Measurements from ENCODE around the gene SGPP1. TPM values are rescaled to one million over a fixed set of nuclear protein-coding genes. Genes with fewer than 3 reads are reported as not detected.
"Not testable (repeated sequence)": the region's sequence is repeated elsewhere in the genome, so short reads cannot be mapped to it uniquely, and the experiment has no call there.

Gene SGPP1
- 51.8 and 63.4 TPM in 2 replicates for total RNA-seq

GRCh38 chr14:63727736-63728728, at the start of gene SGPP1:
TSS of gene SGPP1 (minus strand) at chr14:63728065. CDS start at chr14:63727944, 121 bp downstream.
- DNase-seq (ENCODE audit: low read depth): peak; percentile 93

DNA sequence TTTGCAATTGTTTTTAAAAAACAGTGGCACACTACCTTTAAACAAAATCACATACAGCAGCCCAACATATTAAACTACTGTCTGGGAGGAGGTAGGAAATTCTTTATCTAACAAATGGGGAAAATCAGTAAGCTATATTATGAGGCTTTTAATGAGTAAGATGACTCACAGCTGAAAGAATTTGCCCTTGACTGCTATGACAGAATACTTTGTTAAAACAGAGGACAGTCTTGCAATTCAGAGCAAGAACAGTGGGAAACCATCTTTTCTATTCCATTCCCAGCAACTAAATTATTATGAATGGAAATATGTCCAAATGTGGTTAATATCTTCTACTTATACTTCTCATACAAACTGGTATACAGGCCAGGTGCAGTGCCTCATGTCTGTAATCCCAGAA, 49.2 kb upstream of the SGPP1 start:
- peak; percentile 91 for DNase-seq (ENCODE audit: low read depth)

- no peak for DNase-seq (ENCODE audit: low read depth)
These were observed 45.6 kb upstream of the SGPP1 start for GRCh38 chr14:63773504-63773903.

- peak; percentile 64 for DNase-seq (ENCODE audit: low read depth)
These were observed 42.4 kb upstream of the SGPP1 start for GRCh38 chr14:63770187-63770807.

DNA sequence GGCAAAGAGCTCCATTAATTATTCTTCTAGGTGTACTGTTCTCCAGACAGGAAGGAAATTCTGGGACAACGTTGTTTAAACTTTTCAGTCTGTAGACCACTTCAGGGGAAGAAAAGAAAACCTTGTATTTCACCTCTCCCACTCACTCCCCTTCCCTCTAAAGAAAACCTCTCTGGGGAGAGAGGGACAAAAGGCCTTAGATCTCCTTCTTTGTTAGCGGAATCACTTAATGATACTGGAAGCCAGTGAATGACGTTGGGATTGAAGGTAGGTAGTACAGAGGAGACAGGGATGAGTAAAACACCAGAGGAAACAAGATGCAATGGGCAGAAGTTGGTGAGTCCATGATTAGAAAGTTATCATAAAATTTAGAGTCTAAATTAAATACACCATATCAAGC, 38.7 kb upstream of the SGPP1 start:
- no peak for DNase-seq (ENCODE audit: low read depth)

- DNase-seq (ENCODE audit: low read depth): no peak
These were observed 36.8 kb upstream of the SGPP1 start for GRCh38 chr14:63764620-63765139.

DNA sequence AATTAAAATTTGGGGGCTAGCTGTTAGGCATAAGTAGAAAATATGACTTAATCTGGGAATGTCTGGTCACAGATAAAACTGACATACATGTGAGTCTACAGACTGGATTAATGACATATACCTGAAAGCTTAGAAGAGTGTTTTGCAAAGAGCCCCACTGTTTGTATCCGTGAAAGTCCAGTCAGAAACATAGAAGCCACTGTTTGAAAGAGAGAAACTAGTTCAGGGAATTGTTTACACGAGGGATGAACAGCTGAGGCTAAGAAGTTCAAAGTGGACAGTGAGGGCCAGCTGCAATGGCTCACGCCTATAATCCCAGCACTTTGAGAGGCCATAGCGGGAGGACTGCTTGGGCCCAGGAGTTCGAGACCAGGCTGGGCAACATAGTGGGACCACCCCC, 36.2 kb upstream of the SGPP1 start:
- DNase-seq (ENCODE audit: low read depth): no peak

DNA sequence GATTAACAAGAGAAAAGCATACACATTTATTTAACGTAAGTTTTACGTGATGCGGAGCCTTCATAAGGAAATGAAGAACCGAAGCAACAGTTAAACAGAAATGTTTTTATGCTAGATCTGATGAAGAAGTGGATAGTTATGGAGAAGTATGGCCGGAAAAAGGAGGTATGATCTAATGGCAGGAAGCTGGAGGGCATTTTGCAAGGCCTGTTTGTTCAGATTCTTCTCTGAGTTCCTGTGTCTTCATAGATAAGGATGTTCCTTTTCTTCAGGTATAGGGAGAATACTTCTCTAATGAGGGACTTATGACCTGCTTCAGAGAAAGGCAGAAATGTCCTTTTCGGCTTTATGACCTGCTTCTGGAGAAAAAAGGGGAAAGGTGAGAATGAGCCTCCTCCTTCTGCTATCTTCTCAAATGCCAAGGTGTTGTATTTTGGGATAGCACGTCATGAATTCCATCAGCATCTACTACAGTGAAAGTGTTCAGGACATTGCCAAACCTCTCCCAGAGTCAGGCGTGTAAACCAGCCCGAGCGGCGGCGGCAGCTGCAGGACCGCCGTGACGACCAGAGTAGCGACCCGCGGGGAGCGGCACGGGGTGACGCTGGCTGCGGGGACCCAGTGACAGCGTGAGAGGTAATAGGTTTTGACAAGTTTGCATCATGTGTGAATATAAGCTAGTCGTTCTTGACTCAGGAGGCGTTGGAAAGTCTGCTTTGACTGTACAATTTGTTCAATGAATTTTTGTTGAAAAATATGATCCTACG, 33.7 kb upstream of the SGPP1 start:
- DNase-seq (ENCODE audit: low read depth): no peak

DNA sequence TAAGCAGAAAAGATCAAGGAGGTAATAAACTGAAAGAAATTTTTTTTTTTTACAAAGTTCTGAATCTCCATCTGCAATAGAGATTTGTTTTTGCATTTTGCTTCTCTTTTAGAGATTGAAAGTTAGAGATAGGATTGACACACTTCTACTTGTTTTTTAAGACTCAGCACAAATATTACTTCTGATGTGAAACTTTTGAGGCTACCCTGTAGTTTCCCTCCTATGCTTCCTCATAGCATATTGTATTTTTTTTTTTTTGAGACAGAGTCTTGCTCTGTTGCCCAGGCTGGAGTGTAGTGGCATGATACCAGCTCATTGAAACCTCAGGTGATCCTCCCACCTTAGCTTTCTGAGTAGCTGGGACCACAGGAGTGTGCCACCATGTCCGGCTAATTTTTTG, 32.1 kb upstream of the SGPP1 start:
- no peak for DNase-seq (ENCODE audit: low read depth)

DNA sequence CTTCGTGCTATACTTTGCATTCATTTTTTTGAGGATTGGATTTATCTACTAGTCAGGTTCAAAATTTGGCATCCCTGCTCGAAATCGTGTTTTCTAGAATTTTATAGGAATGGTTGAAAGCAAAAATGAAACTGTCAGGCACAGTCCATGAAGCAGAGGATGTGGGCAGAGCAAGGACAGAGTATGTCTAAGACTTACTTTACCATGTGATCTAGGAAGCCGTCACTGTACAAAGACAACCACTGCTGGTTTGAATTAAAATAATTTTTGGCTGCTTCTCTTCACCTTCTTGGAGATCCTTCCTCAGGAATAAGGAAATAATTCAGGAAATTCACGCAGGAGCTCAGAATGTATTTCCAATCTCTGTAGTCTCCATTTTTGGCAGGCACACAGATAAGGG, 31.6 kb upstream of the SGPP1 start:
- no peak for DNase-seq (ENCODE audit: low read depth)

DNA sequence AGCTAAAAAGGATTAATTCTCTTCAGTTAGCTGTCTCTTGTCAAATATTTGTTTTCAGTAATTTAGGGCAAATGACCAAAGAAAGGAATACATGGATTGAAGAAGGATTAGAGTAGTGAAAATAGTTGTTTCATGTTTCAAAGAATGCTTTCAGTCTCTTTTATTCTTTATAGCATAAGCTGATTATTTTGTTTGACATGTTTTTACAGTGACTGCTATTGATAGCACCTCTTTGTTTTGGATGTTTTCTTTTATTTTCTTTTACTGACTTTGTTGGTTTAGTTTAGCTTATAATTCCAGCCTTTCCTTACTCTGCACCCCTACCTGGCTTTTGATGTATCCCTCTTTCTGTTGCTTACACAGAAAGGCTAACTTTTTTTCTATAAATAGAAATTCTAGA, 29.3 kb upstream of the SGPP1 start:
- no peak for DNase-seq (ENCODE audit: low read depth)

- DNase-seq (ENCODE audit: low read depth): peak; percentile 80
These were observed 24.7 kb upstream of the SGPP1 start for GRCh38 chr14:63752449-63753169.

DNA sequence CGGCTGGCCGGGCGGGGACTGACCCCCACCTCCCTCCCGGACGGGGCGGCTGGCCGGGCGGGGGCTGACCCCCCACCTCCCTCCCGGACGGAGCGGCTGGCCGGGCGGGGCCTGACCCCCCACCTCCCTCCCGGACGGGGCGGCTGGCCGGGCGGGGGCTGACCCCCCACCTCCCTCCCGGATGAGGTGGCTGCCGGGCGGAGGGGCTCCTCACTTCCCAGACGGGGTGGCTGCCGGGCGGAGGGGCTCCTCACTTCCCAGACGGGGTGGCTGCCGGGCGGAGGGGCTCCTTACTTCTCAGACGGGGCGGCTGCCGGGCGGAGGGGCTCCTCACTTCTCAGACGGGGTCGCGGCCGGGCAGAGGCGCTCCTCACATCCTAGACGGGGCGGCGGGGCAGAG, 23.2 kb upstream of the SGPP1 start:
- not testable (repeated sequence) for DNase-seq (ENCODE audit: low read depth)

DNA sequence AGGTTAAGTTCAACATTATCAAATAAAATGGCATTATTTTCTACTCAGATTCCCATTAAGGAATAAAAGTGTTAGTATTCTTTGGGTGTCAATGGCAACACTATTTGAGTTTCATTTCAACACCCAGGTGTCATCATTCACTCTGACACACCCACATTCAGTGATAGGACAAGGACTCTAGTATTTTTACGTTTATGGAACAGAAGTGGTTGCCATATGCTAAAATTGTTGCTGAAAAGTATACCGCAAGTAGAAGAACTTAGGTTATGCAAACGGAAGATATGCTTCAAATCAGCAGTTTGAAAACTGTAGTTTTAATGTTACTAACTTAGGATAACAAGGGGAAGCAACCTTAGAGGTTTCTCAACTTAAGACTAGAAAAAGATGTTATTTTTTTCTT, 20.0 kb upstream of the SGPP1 start:
- DNase-seq (ENCODE audit: low read depth): no peak

DNA sequence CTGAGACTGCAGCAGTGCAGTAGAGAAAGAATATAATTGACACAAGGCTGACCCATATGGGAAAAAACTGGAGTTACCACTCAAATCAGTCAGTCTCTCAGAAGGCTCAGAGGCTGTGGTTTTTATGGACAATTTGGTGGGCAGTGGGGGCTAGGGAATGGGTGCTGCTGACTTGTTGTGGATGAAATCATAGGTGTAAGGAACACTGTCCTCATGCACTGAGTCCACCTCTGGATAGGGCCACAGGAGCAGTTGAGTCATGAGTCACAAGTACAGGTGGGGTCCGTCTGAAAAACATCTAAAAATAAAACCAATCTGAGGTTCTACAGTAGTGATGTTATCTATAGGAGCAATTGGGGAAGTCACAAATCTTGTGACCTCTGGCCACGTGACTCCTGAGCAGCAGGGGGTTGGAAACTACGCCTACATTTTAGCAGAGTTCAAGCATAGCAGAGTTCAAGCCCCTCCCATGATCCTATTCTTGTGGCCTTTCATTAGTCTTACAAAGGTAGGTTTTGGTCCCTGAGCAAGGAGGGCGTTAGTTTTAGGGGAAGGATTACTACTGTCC, 18.1 kb upstream of the SGPP1 start:
- DNase-seq (ENCODE audit: low read depth): peak; percentile 47

- DNase-seq (ENCODE audit: low read depth): no peak
These were observed 17.4 kb upstream of the SGPP1 start for GRCh38 chr14:63745272-63745671.

- DNase-seq (ENCODE audit: low read depth): no peak
These were observed 9.7 kb upstream of the SGPP1 start for GRCh38 chr14:63737582-63738006.

GRCh38 chr14:63735720-63736119, 7.9 kb upstream of the SGPP1 start:
- DNase-seq (ENCODE audit: low read depth): no peak

GRCh38 chr14:63730659-63731058, 2.8 kb upstream of the SGPP1 start:
- DNase-seq (ENCODE audit: low read depth): no peak

- no peak for DNase-seq (ENCODE audit: low read depth)
These were observed 582 bp downstream of the SGPP1 start for GRCh38 chr14:63727231-63727735.

GRCh38 chr14:63726499-63726898, 1.4 kb downstream of the SGPP1 start:
- no peak for DNase-seq (ENCODE audit: low read depth)
